NT2/D1 (cell line): ENCODE data around the gene CWC15.

Experiments
- SUZ12 ChIP-seq: IDR thresholded peaks from 2 replicates; pipeline ENCODE4 v1.6.1; 2011; ENCODE audit not compliant: insufficient read length, insufficient read depth; ENCODE audit errors: extremely low read depth
- YY1 ChIP-seq: IDR thresholded peaks from 2 replicates; pipeline ENCODE4 v1.6.1; 2011; ENCODE audit not compliant: insufficient read length, insufficient read depth
- ZNF274 ChIP-seq: IDR thresholded peaks from 2 replicates; pipeline ENCODE4 v1.6.1; 2011; ENCODE audit warnings: mild to moderate bottlenecking, low read depth, low read length

DNA sequence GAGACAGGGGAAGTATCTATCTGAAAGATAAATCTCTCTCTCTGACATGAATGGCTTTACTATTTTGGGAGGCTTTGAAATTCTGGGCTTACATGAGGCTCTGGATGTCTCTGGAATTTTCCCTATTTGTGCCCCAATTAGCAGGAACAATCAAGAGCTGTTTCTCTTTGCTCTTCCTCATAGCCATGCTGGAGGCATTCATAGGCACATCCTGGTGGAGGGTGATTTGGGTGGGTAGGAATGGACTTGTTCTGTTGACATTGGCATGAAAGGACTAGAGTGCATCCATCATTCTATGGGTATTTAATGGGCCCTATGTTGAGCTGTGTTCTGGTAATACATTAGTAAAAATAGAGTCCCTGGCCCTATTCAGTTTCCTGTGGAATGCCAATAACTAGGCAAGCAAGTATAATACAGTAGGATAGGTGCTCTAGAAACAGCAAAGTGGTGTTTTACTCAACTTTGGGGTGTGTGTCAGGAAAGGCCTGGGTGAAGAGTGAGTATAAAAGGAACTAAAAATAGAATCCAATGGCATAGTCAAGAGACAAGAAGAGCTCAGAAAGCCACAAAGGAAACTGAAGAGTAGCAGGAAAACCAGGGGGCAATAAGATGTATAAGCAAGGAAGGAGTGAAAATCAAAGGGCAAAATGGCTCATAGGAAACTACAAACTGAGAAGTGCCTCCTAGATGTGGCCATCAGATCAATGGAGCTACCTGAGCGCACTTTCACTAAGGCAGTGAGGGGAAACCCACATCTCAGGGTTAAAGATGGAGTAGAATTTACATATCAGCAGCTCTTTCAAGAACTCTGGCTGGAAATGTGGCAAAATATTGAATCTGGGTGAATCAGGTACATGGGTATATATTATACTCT, 45.0 kb downstream of the CWC15 start:
- TF ChIP-seq YY1 (no peak), ZNF274 (no peak), SUZ12 (no peak)
